H9 (cell line): ENCODE data around the gene SLC23A3. TPM values are rescaled to one million over a fixed set of nuclear protein-coding genes. Genes with fewer than 3 reads are reported as not detected.

Experiments used
- DNase-seq: peaks from one replicate; pipeline ENCODE4 v3.0.0-alpha.2; 2017
- H2AFZ ChIP-seq: one replicate; pipeline ENCODE4 v1.6.1; 2013; ENCODE audit warnings: mild to moderate bottlenecking, low read length, control low read depth, moderate library complexity
- H2AK5ac ChIP-seq: 2 replicates; pipeline ENCODE4 v1.6.1; 2013; ENCODE audit warnings: low read length, control low read depth, mixed read lengths; ENCODE audit not compliant: insufficient read length
- H2BK120ac ChIP-seq: one replicate; pipeline ENCODE4 v1.6.1; 2013; ENCODE audit warnings: low read depth, mild to moderate bottlenecking, low read length, control low read depth, inconsistent platforms; ENCODE audit not compliant: poor library complexity, severe bottlenecking
- H2BK12ac ChIP-seq: 2 replicates; pipeline ENCODE4 v1.6.1; 2013; ENCODE audit warnings: low read length, control low read depth, mixed read lengths, low read depth; ENCODE audit not compliant: insufficient read length
- H2BK15ac ChIP-seq: 2 replicates; pipeline ENCODE4 v1.6.1; 2013; ENCODE audit warnings: low read depth, low read length, control low read depth
- H2BK20ac ChIP-seq: one replicate; pipeline ENCODE4 v1.6.1; 2013; ENCODE audit warnings: low read depth, mild to moderate bottlenecking, low read length, control low read depth, inconsistent platforms; ENCODE audit not compliant: poor library complexity, severe bottlenecking
- H2BK5ac ChIP-seq: 2 replicates; pipeline ENCODE4 v1.6.1; 2013; ENCODE audit warnings: low read length, control low read depth, mixed read lengths; ENCODE audit not compliant: insufficient read length
- H3K14ac ChIP-seq: 2 replicates; pipeline ENCODE4 v1.6.1; 2013; ENCODE audit warnings: low read length, control low read depth; ENCODE audit not compliant: insufficient read depth
- H3K18ac ChIP-seq: 2 replicates; pipeline ENCODE4 v1.6.1; 2013; ENCODE audit warnings: low read depth, mild to moderate bottlenecking, mixed read lengths, low read length, control low read depth; ENCODE audit not compliant: insufficient read length
- H3K23ac ChIP-seq: 2 replicates; pipeline ENCODE4 v1.6.1; 2013; ENCODE audit warnings: low read length, control low read depth, mixed read lengths, low read depth; ENCODE audit not compliant: insufficient read length
- H3K23me2 ChIP-seq: 2 replicates; pipeline ENCODE4 v1.6.1; 2013; ENCODE audit warnings: low read depth, mild to moderate bottlenecking, mixed read lengths, low read length, control low read depth; ENCODE audit not compliant: insufficient read length, poor library complexity, severe bottlenecking
- H3K27ac ChIP-seq: 2 replicates; pipeline ENCODE4 v1.5.1; 2013; ENCODE audit warnings: low read length, control low read depth, mixed read lengths, low read depth; ENCODE audit not compliant: insufficient read length
- H3K27me3 ChIP-seq: 2 replicates; pipeline ENCODE4 v1.6.1; 2013; ENCODE audit warnings: low read length, control low read depth, inconsistent platforms; ENCODE audit not compliant: insufficient read depth
- H3K4ac ChIP-seq: 2 replicates; pipeline ENCODE4 v1.6.1; 2013; ENCODE audit warnings: low read depth, mild to moderate bottlenecking, control low read depth, inconsistent platforms, low read length, moderate library complexity
- H3K4me1 ChIP-seq: 2 replicates; pipeline ENCODE4 v1.6.1; 2013; ENCODE audit warnings: low read length, control low read depth, inconsistent platforms; ENCODE audit not compliant: insufficient read depth
- H3K4me2 ChIP-seq: 2 replicates; pipeline ENCODE4 v1.6.1; 2013; ENCODE audit warnings: low read length, control low read depth, mixed read lengths; ENCODE audit not compliant: insufficient read length, insufficient read depth
- H3K56ac ChIP-seq: 2 replicates; pipeline ENCODE4 v1.6.1; 2013; ENCODE audit warnings: low read depth, mild to moderate bottlenecking, mixed read lengths, low read length, control low read depth; ENCODE audit not compliant: insufficient read length
- H3K79me1 ChIP-seq: 2 replicates; pipeline ENCODE4 v1.6.1; 2013; ENCODE audit warnings: low read depth, mild to moderate bottlenecking, moderate library complexity, low read length, control low read depth, inconsistent platforms; ENCODE audit not compliant: insufficient read depth, poor library complexity, severe bottlenecking
- H3K79me2 ChIP-seq: 2 replicates; pipeline ENCODE4 v1.6.1; 2013; ENCODE audit warnings: low read length, control low read depth, inconsistent platforms; ENCODE audit not compliant: insufficient read depth
- H3K9ac ChIP-seq: 2 replicates; pipeline ENCODE4 v1.6.1; 2013; ENCODE audit warnings: low read length, control low read depth, mixed read lengths; ENCODE audit not compliant: insufficient read length; ENCODE audit errors: extremely low read depth
- H3K9me3 ChIP-seq: one replicate; pipeline ENCODE4 v1.6.1; 2013; ENCODE audit warnings: low read depth, low read length, inconsistent platforms; ENCODE audit not compliant: control insufficient read depth
- H3T11ph ChIP-seq: one replicate; pipeline ENCODE4 v1.6.1; 2013; ENCODE audit warnings: mild to moderate bottlenecking, low read length, control low read depth, inconsistent platforms
- H4K20me1 ChIP-seq: one replicate; pipeline ENCODE4 v1.6.1; 2013; ENCODE audit not compliant: control insufficient read depth, insufficient read length, insufficient read depth
- H4K5ac ChIP-seq: 2 replicates; pipeline ENCODE4 v1.6.1; 2013; ENCODE audit warnings: low read depth, mild to moderate bottlenecking, mixed read lengths, low read length, control low read depth; ENCODE audit not compliant: insufficient read length
- H4K8ac ChIP-seq: replicated peaks from 2 replicates; pipeline ENCODE4 v1.6.1; 2013; ENCODE audit warnings: low read length, control low read depth, mixed read lengths, low read depth; ENCODE audit not compliant: insufficient read length
- H4K91ac ChIP-seq: 2 replicates; pipeline ENCODE4 v1.6.1; 2013; ENCODE audit warnings: low read depth, mild to moderate bottlenecking, moderate library complexity, mixed read lengths, low read length, control low read depth; ENCODE audit not compliant: insufficient read length
- H3K27ac Mint-ChIP-seq, 3 experiments: 2 replicates in 2 of 3; 3 replicates in 1 of 3; pipeline ENCODE4 v1.8.0; 2020 to 2021; ENCODE audit warnings: mixed read lengths in 3 of 3, mild to moderate bottlenecking in 1 of 3, moderate library complexity in 1 of 3
- H3K27me3 Mint-ChIP-seq: 2 replicates; pipeline ENCODE4 v1.8.0; 2021; ENCODE audit warnings: low read depth, mild to moderate bottlenecking, moderate library complexity, mixed read lengths
- H3K36me3 Mint-ChIP-seq, 3 experiments: 2 replicates in 2 of 3; 3 replicates in 1 of 3; pipeline ENCODE4 v1.8.0; 2020 to 2021; ENCODE audit warnings: low read depth in 3 of 3, mixed read lengths in 3 of 3; ENCODE audit not compliant: insufficient read depth in 1 of 3
- H3K4me1 Mint-ChIP-seq, 2 experiments: 2 replicates each; pipeline ENCODE4 v1.8.0; 2020; ENCODE audit warnings: mixed read lengths in 2 of 2
- H3K4me3 Mint-ChIP-seq, 2 experiments: 2 replicates in 1 of 2; 3 replicates in 1 of 2; pipeline ENCODE4 v1.8.0; 2020 to 2021; ENCODE audit warnings: mild to moderate bottlenecking in 2 of 2, mixed read lengths in 2 of 2, moderate library complexity in 1 of 2
- H3K9me3 Mint-ChIP-seq, 2 experiments: 2 replicates in 1 of 2; 3 replicates in 1 of 2; pipeline ENCODE4 v1.8.0; 2020; ENCODE audit warnings: mild to moderate bottlenecking in 2 of 2, mixed read lengths in 2 of 2, moderate library complexity in 1 of 2
- WGBS: extraction: QIAGEN DNeasy Blood & Tissue Kit; methylation state at CpG from one replicate; pipeline ENCODE4 v1.1.7; 2013; ENCODE audit warnings: missing lambda C conversion rate, low lambda C conversion rate, mixed read lengths; ENCODE audit not compliant: insufficient read length; ENCODE audit errors: extremely low coverage; 5-methylcytosine and 5-hydroxymethylcytosine counted together
- total RNA-seq: library from RNA; stranded (reverse); gene quantifications from 2 replicates; pipeline ENCODE4 v1.2.1, GENCODE V29; 2021
- TF ChIP-seq, protein P1 (sequence below): fragments of 200-600 bp; sonication (generic); conservative IDR thresholded peaks from 3 replicates; pipeline ENCODE4 v1.8.0; 2021; ENCODE audit warnings: antibody characterized with exemption, mild to moderate bottlenecking

The SLC23A3 gene
- total RNA-seq, 1 experiment from 2014 or later, result 1.2 TPM

DNA sequence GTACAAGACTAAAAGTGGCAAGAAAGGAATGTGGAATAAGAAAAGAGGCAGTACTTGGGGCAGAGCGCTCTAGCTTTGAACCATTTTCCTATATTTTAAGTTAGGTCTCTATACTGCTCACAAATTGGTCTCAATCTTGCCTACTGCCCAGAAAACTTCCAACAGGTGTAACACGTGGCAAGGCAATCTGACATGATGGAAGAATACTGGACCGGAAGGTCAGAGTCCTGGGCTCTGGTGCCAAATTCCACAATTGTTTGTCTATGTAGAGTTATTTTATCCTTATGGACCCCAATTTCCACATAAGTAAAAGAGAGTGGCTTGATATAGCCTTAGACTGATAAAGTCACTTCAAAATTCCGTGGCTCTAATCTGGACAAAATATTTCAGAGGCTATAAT, 38.1 kb downstream of the SLC23A3 start:
- Histone ChIP-seq H2BK5ac (no peak overlapping the region), H2BK15ac (no peak overlapping the region), H3K4me2 (no peak overlapping the region), H3K79me2 (no peaks in the 10 kb centered on the region), H3K79me1 (no peaks in the 10 kb centered on the region), H3K14ac (no peak overlapping the region), H4K5ac (no peak overlapping the region), H2BK20ac (no peak overlapping the region), H3T11ph (no peak overlapping the region), H3K9ac (no peak overlapping the region), H3K56ac (no peak overlapping the region), H3K27me3 (no peaks in the 10 kb centered on the region), H2BK12ac (no peak overlapping the region), H3K4me1 (peaks cover 2% of the 10 kb centered on the region; the same call in 1 of the 2 replicates), H2AK5ac (no peak overlapping the region), H3K18ac (no peak overlapping the region), H3K9me3 (no peaks in the 10 kb centered on the region), H4K20me1 (no peaks in the 10 kb centered on the region), H3K23ac (no peak overlapping the region), H3K27ac (no peak overlapping the region), H2AFZ (no peak overlapping the region), H4K91ac (no peak overlapping the region), H4K8ac (no peak overlapping the region), H3K23me2 (no peaks in the 10 kb centered on the region), H2BK120ac (no peak overlapping the region), H3K4ac (no peak overlapping the region)
- no CpG with 5 or more reads among the region's 4 CpGs for WGBS
- Mint-ChIP-seq H3K27ac (no peak overlapping the region), H3K27me3 (no peaks in the 10 kb centered on the region), H3K4me1 (peaks cover 0 to 4% of the 10 kb centered on the region in 2 experiments; a peak in 2 of 4 replicates), H3K36me3 (no peaks in the 10 kb centered on the region), H3K9me3 (no peaks in the 10 kb centered on the region), H3K4me3 (no peak overlapping the region)
- TF ChIP-seq, protein P1, sequence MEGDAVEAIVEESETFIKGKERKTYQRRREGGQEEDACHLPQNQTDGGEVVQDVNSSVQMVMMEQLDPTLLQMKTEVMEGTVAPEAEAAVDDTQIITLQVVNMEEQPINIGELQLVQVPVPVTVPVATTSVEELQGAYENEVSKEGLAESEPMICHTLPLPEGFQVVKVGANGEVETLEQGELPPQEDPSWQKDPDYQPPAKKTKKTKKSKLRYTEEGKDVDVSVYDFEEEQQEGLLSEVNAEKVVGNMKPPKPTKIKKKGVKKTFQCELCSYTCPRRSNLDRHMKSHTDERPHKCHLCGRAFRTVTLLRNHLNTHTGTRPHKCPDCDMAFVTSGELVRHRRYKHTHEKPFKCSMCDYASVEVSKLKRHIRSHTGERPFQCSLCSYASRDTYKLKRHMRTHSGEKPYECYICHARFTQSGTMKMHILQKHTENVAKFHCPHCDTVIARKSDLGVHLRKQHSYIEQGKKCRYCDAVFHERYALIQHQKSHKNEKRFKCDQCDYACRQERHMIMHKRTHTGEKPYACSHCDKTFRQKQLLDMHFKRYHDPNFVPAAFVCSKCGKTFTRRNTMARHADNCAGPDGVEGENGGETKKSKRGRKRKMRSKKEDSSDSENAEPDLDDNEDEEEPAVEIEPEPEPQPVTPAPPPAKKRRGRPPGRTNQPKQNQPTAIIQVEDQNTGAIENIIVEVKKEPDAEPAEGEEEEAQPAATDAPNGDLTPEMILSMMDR, result no peak
- DNase-seq, result no peak
